ENCODE results near the gene SKOR1. TPM values are rescaled to one million over a fixed set of nuclear protein-coding genes. Genes with fewer than 3 reads are reported as not detected.

SKOR1 gene
- total RNA-seq, 1 donor from 2014 or later, result 0.21 TPM

DNA sequence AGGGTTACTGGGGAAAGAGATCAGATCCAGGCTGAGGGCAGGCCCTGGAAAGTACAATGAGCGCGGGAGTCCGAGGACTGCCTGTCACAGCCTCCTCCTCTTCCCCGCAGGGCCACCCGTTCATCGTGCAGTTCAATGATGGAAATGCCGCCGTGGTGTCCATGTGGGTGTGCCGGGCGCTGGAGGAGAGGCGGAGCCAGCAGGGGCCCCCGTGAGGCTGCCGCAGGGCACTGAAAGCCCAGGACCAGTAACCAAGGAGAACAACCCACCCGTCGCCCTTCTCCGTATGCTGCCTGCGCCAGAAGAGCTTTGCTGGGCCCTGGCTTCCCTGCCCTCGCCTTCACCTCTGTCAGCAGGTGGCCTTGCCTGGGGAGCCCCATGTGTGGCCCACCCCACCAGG lies 18.8 kb upstream of the SKOR1 start:
- Mint-ChIP-seq H3K27me3 (ENCODE audit: unreplicated experiment) (peaks cover 8% of the 10 kb centered on the region), H3K36me3 (ENCODE audit: low read depth, unreplicated experiment) (peaks cover 9% of the 10 kb centered on the region), H3K9me3 (ENCODE audit: unreplicated experiment) (no peaks in the 10 kb centered on the region), H3K27ac (ENCODE audit: unreplicated experiment) (no peak overlapping the region), H3K4me3 (ENCODE audit: unreplicated experiment) (no peak overlapping the region), H3K4me1 (ENCODE audit: unreplicated experiment) (peaks cover 13% of the 10 kb centered on the region)
- no peak for DNase-seq (ENCODE audit: low spot score)
- TF ChIP-seq, protein P1, sequence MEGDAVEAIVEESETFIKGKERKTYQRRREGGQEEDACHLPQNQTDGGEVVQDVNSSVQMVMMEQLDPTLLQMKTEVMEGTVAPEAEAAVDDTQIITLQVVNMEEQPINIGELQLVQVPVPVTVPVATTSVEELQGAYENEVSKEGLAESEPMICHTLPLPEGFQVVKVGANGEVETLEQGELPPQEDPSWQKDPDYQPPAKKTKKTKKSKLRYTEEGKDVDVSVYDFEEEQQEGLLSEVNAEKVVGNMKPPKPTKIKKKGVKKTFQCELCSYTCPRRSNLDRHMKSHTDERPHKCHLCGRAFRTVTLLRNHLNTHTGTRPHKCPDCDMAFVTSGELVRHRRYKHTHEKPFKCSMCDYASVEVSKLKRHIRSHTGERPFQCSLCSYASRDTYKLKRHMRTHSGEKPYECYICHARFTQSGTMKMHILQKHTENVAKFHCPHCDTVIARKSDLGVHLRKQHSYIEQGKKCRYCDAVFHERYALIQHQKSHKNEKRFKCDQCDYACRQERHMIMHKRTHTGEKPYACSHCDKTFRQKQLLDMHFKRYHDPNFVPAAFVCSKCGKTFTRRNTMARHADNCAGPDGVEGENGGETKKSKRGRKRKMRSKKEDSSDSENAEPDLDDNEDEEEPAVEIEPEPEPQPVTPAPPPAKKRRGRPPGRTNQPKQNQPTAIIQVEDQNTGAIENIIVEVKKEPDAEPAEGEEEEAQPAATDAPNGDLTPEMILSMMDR (IDR thresholded peaks at IDR 0.05; ENCODE audit: unreplicated experiment), result no peak

DNA sequence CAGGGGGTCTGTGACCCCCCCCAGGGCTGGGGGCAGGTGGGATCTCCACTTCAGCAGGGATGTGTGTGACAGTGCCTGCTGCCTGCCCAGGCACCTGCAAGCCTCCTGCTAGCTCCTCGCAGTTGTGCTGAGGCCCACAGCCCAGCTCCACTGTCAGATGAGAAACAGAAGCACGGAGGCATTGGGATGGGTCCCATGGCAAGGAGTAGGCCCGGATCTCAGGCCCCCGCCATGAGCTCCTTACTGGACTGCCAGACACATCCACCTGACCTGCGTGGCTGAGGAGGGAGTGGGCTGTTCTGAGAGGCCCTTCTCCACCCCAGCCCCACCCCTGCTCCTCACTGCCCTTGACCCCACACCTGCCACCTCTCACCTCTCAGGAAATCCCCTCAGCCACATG lies 18.2 kb upstream of the SKOR1 start:
- TF ChIP-seq, protein P1 (IDR thresholded peaks at IDR 0.05; ENCODE audit: unreplicated experiment), result no peak
- peaks cover 13% of the 10 kb centered on the region for H3K4me1 Mint-ChIP-seq (ENCODE audit: unreplicated experiment)
- H3K4me3 Mint-ChIP-seq (ENCODE audit: unreplicated experiment), result no peak overlapping the region
- H3K9me3 Mint-ChIP-seq (ENCODE audit: unreplicated experiment), result no peaks in the 10 kb centered on the region
- H3K27me3 Mint-ChIP-seq (ENCODE audit: unreplicated experiment), result peaks cover 8% of the 10 kb centered on the region
- H3K36me3 Mint-ChIP-seq (ENCODE audit: low read depth, unreplicated experiment), result peaks cover 9% of the 10 kb centered on the region
- DNase-seq (ENCODE audit: low spot score), result no peak
- no peak overlapping the region for H3K27ac Mint-ChIP-seq (ENCODE audit: unreplicated experiment)

DNA sequence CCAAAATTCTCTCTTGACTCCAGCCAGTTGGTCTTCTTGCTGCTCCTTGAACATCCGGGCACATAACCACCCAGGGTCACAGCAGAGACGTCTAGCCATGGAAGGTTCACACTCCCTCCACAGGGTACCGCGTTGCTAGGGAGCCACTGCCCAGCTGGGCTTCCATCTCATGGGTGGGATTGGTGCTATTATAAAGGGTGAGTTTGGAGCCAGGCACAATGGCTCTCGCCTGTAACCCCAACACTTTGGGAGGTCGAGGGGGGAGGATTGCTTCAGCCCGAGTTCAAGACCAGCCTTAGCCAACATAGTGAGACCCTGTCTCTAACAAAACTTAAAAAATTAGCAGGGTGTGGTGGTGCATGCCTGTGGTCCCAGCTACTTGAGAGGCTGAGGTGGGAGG lies 17.5 kb upstream of the SKOR1 start:
- peaks cover 8% of the 10 kb centered on the region for H3K27me3 Mint-ChIP-seq (ENCODE audit: unreplicated experiment)
- TF ChIP-seq, protein P1 (IDR thresholded peaks at IDR 0.05; ENCODE audit: unreplicated experiment), result no peak
- peaks cover 13% of the 10 kb centered on the region for H3K4me1 Mint-ChIP-seq (ENCODE audit: unreplicated experiment)
- H3K36me3 Mint-ChIP-seq (ENCODE audit: low read depth, unreplicated experiment), result peaks cover 9% of the 10 kb centered on the region
- peak overlapping the region; percentile 24 for H3K27ac Mint-ChIP-seq (ENCODE audit: unreplicated experiment)
- no peak overlapping the region for H3K4me3 Mint-ChIP-seq (ENCODE audit: unreplicated experiment)
- no peaks in the 10 kb centered on the region for H3K9me3 Mint-ChIP-seq (ENCODE audit: unreplicated experiment)
- DNase-seq (ENCODE audit: low spot score), result no peak

DNA sequence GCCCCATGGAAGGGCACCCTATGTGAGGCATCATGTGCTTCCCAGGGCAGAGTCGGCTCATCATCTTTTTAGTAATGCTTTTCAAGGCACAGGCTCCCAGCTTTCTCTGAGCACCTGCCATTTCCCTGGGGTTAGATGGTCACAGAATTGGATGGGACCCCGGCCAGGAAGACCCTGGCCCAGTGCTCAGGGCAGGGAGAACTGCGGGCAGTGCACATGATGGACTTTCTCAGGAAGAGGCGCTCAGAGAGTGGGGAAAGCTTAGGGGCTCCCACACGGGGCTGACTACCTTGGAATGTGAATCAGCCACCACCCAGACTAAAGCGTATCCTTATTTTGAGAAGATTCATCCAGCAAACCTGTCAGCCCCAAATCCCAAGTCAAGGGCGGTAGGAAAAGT lies 16.5 kb upstream of the SKOR1 start:
- no peak overlapping the region for H3K27ac Mint-ChIP-seq (ENCODE audit: unreplicated experiment)
- peaks cover 9% of the 10 kb centered on the region for H3K36me3 Mint-ChIP-seq (ENCODE audit: low read depth, unreplicated experiment)
- TF ChIP-seq, protein P1 (IDR thresholded peaks at IDR 0.05; ENCODE audit: unreplicated experiment), result no peak
- H3K27me3 Mint-ChIP-seq (ENCODE audit: unreplicated experiment), result peaks cover 7% of the 10 kb centered on the region
- H3K4me1 Mint-ChIP-seq (ENCODE audit: unreplicated experiment), result peaks cover 13% of the 10 kb centered on the region
- H3K4me3 Mint-ChIP-seq (ENCODE audit: unreplicated experiment), result peak overlapping the region; percentile 49
- no peaks in the 10 kb centered on the region for H3K9me3 Mint-ChIP-seq (ENCODE audit: unreplicated experiment)
- no peak for DNase-seq (ENCODE audit: low spot score)

DNA sequence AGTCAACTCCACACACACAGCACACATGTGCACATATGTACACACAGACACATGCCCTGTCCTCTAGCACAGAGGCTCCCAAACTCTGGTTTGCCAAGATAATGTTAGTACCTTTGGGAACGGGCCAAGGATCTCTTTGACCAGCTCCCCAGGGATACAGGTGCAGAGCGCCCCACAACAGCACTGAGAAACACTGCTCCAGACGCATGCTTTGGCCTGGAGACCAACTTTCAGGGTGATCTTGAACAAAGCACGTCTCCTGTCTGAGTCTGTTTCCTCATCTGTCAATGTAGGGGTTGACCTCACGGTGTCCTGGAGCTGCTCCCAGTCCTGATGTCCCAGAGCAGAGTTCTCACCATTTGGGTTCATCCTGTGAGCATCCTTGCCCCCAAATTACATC lies 15.9 kb upstream of the SKOR1 start:
- Mint-ChIP-seq H3K36me3 (ENCODE audit: low read depth, unreplicated experiment) (peaks cover 9% of the 10 kb centered on the region), H3K27me3 (ENCODE audit: unreplicated experiment) (peaks cover 7% of the 10 kb centered on the region), H3K9me3 (ENCODE audit: unreplicated experiment) (no peaks in the 10 kb centered on the region), H3K27ac (ENCODE audit: unreplicated experiment) (no peak overlapping the region), H3K4me1 (ENCODE audit: unreplicated experiment) (peaks cover 8% of the 10 kb centered on the region), H3K4me3 (ENCODE audit: unreplicated experiment) (no peak overlapping the region)
- TF ChIP-seq, protein P1 (IDR thresholded peaks at IDR 0.05; ENCODE audit: unreplicated experiment), result no peak
- no peak for DNase-seq (ENCODE audit: low spot score)

Measured in endothelial cell (in vitro differentiated cells).